ENCODE results near the gene TEAD3. TPM values are rescaled to one million over a fixed set of nuclear protein-coding genes. Genes with fewer than 3 reads are reported as not detected.

Gene TEAD3
- total RNA-seq, 2 experiments from 2014 or later: 0.07 to 0.12 TPM

DNA sequence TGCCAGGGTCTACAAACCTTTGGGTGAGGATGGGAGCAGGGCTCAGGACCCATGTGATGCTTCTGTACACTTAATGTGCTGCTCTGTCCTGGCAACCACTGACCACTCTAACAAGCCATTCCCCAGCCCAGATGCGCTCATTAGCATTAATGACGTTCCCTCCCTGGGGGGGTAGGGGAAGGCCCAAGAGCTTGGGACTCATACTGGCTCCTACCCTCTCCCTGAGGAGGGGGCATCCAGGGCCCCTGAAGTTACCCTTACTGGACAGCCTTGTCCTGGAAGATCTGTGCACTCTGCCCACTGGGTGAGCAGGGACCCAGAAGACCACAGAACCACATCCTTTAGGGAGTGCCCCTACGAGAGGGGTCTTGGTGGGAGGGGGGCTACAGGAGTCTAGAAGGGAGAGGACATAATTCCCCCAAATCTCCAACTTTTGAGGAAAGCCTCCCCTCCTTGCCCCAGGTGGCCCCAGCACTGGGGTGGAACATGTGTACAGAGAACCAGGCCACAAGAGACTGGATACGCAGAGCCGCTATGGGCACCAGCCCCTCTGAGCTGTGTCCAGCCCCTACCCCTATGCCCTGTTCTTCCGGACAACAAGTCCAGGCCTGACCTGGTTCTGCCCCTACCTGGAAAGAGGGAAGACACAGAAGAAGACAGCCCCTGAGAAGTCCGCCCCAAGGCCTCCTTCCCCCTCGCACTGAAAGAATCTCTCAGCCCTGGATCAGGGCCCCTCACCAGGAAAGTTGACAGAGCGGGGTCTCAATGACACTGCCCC is 1.4 kb downstream of the TEAD3 start:
- no peaks in the 10 kb centered on the region for H3K36me3 Mint-ChIP-seq (ENCODE audit: low read depth)
- POLR2A ChIA-PET: no interaction called here

DNA sequence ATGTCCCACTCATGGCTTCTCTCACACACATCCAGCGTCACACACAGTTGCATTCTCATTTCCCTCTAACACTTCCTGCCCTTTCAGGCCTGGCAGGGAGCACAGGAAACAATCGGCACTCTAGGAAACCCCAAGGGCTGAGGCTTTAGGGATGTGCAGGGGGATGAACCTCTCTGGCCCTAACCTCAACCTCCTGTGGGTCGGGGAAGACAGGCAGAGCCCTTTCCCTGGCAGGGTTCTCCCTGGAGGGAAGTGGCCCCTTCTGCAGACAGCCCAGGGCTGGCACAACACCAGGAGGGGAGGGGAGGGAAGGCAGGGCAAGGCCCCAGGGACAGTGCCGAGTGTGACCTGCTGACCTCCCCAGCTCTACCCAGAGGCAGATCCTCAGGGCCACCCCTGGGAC is 2.7 kb downstream of the TEAD3 start:
- Mint-ChIP-seq H3K36me3 (ENCODE audit: low read depth) (no peaks in the 10 kb centered on the region), H3K27me3 (peaks cover 27% of the 10 kb centered on the region), H3K9me3 (no peaks in the 10 kb centered on the region), H3K4me3 (no peak overlapping the region), H3K4me1 (peaks cover 23% of the 10 kb centered on the region), H3K27ac (no peak overlapping the region)
- ChIA-PET CTCF (interaction anchor here (1.0 to 1.5 kb wide), 2 partner anchors 11 to 21 kb away, joined by 3 to 5 read pairs; no protein-coding TSS in a partner anchor), POLR2A (no interaction called here)
- no peak for DNase-seq

More for the DNA sequence above, 1.4 kb downstream of the TEAD3 start:
- CTCF ChIA-PET: interaction anchor here (0.6 to 1.5 kb wide), 2 partner anchors 10 to 219 kb away, joined by 5 read pairs; no protein-coding TSS in a partner anchor
- Mint-ChIP-seq H3K9me3 (no peaks in the 10 kb centered on the region), H3K27ac (no peak overlapping the region), H3K4me3 (peak overlapping the region; percentile 67), H3K4me1 (peaks cover 23% of the 10 kb centered on the region), H3K27me3 (peaks cover 38% of the 10 kb centered on the region)
- no peak for DNase-seq

DNA sequence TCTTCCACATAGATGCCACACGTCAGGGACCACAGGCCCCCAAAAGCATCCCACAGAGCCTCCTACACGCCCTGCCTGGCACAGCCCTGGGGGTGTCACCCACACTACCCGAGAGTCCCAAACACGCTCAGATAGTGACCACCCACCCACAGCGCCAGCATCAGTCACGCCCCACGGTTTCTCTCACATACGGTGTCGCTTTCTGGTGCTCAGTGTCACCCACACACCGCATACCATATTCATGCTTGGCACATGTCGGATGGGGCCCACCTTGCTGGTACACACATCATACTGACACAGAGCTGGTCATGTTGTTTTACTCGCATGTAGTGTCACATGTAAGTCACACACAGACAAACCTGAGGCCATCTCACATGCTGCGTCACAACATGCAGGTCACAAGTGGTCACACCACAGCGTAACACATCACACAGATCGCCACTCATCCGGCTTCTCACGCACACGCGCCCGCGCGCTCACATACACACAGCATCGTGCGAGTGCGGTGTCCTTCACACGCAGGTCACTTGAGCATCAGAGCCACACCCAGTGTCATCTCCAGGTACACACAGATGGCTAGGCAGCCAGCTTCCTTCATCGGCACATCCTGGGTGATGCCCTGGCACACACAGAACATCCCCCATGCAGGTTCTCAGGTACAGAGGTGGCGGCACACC is 3.4 kb downstream of the TEAD3 start:
- Mint-ChIP-seq H3K9me3 (no peaks in the 10 kb centered on the region), H3K27me3 (peaks cover 20% of the 10 kb centered on the region), H3K4me3 (no peak overlapping the region), H3K36me3 (ENCODE audit: low read depth) (no peaks in the 10 kb centered on the region), H3K4me1 (peaks cover 20% of the 10 kb centered on the region), H3K27ac (no peak overlapping the region)
- CTCF ChIA-PET: no interaction called here
- no peak for DNase-seq
- POLR2A ChIA-PET: no interaction called here

DNA sequence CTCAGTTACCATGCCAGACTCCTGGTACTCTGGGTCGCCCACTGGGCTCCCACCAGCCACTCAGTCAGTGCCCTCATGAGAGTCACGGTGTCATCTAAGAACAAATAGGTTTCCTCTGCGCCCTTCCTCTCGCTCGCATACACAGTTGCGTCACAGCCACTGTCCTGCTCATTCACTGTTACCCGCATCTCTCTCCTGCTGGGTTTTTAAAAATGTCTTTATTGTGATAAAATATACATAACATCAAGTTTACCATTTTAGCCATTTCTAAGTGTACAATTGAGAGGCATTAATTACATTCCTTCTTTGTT is 4.0 kb downstream of the TEAD3 start:
- no peak overlapping the region for H3K27ac Mint-ChIP-seq
- H3K9me3 Mint-ChIP-seq: no peaks in the 10 kb centered on the region
- no peak for DNase-seq
- ChIA-PET CTCF (no interaction called here), POLR2A (no interaction called here)
- H3K4me3 Mint-ChIP-seq: no peak overlapping the region
- H3K4me1 Mint-ChIP-seq: peaks cover 21% of the 10 kb centered on the region
- H3K36me3 Mint-ChIP-seq (ENCODE audit: low read depth): no peaks in the 10 kb centered on the region
- H3K27me3 Mint-ChIP-seq: peaks cover 14% of the 10 kb centered on the region

DNA sequence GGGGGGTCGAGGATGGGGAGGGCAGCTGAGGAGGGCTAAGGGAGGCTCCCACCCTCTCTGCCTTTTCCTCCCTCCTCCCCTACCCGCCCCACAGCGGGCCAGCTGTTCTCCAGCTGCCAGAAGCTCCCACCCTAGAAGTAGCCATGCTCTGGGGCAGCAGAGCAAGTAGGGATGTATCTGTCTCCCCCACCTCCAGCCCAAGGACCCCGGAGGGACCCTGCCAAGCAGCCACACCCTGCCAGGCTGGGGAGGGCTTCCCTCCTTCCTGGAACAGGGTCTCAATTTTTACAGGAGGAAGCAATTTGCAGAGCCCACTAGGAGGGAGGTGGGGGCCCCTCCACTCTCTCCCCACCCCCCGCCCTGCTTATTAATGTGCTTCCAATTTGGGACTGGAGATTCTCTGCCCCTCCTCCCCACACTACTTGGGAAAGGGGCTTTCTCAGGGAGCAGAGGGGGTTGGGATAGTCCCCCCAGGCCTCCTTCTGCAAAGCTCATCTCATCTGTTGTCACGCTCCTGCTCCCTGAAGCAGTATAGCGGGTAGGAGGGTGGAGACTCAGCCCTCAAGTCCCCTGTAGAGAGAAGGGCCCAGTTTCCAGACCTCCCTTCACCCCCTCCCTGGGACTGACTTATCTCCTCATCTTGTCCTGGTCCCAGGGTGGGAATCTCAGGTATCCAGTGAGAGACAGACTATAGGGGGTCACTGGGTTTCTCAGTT is 4.5 kb downstream of the TEAD3 start:
- Mint-ChIP-seq H3K36me3 (ENCODE audit: low read depth) (no peaks in the 10 kb centered on the region), H3K27me3 (peaks cover 14% of the 10 kb centered on the region), H3K4me3 (no peak overlapping the region), H3K27ac (no peak overlapping the region), H3K9me3 (no peaks in the 10 kb centered on the region), H3K4me1 (peaks cover 26% of the 10 kb centered on the region)
- CTCF ChIA-PET: interaction anchor here (0.8 to 1.2 kb wide), 2 partner anchors 11 to 21 kb away, joined by 3 read pairs; no protein-coding TSS in a partner anchor
- POLR2A ChIA-PET: no interaction called here
- DNase-seq: no peak

DNA sequence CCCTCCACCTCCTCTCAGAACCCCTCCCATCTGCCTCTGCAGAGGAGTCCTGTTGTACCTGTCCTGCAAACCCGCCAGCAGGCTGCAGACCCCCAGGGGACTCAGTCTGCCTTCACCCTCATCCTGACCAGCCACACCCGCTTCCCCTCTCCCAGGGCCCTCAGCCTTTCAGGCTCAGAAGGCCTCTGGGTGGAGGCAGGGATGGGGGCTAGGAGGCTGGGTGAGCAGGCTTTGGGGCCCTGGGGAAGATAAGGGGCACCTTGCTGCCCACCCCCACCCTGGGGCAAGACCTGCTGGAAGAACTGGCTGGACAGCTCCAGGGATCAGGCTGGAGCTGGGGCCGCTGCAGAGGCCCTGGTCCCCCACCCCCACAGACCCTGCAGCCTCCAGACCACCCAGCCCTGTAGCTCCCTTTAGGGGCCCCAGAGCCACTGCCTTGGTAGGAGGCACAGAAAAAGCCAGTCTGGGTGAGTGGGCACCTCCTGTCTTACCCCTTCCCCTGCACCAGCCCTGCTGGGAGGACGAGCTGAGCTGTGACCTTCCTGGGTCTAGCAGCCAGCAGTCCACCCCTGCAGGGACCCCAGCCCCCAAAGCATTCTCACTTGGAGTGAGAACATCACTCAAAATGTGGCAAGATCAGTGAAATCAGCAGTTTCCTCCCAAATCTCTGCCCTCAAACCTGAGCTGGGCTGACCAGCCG is 5.2 kb downstream of the TEAD3 start:
- no peaks in the 10 kb centered on the region for H3K36me3 Mint-ChIP-seq (ENCODE audit: low read depth)
- DNase-seq: no peak
- H3K4me1 Mint-ChIP-seq: peaks cover 26% of the 10 kb centered on the region
- no peak overlapping the region for H3K27ac Mint-ChIP-seq
- CTCF ChIA-PET: interaction anchor here (0.8 to 1.2 kb wide), 2 partner anchors 10 to 20 kb away, joined by 3 read pairs; no protein-coding TSS in a partner anchor
- H3K27me3 Mint-ChIP-seq: peaks cover 14% of the 10 kb centered on the region
- POLR2A ChIA-PET: no interaction called here
- no peaks in the 10 kb centered on the region for H3K9me3 Mint-ChIP-seq
- H3K4me3 Mint-ChIP-seq: no peak overlapping the region

DNA sequence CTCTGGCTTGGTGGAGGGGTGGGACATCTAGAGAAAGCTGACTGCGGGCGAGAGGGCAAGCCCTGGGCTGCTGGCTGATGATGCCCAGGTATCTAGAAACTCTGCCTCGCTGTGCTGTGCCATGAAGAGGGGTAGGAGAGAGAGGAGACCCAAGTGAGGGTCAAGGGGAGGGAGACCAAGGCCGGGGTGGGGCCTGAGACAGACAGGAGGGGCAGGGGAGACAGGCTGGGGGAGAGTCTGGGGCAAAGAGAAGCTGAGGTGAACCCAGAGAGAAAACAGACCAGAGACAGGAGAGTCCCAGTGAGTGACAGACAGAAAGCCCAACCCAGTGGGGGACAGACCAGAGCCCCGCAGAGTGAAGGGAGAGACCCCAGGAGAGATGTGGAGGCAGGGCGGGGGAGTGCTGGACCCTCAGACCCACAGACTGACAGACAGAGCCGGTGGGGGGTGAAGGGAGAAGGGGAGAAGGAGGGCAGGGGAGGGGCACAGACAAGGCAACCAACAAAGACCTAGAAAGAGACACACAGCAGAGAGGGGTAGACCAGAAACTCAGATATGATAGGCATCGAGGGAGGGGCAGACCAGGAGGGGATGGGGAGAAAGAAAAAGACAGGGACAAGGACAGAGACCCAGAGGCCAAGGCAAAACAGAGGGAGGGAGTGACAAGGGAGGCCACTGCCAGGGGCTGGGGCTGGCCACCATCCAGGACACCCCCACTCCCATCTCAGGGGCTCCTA is 5.9 kb downstream of the TEAD3 start:
- H3K4me1 Mint-ChIP-seq: peaks cover 26% of the 10 kb centered on the region
- no peak for DNase-seq
- H3K9me3 Mint-ChIP-seq: no peaks in the 10 kb centered on the region
- no peak overlapping the region for H3K27ac Mint-ChIP-seq
- ChIA-PET POLR2A (no interaction called here), CTCF (interaction anchor here (1.2 kb wide), 1 partner anchor 9 kb away, joined by 3 read pairs; no protein-coding TSS in a partner anchor)
- H3K36me3 Mint-ChIP-seq (ENCODE audit: low read depth): no peaks in the 10 kb centered on the region
- no peak overlapping the region for H3K4me3 Mint-ChIP-seq
- peaks cover 13% of the 10 kb centered on the region for H3K27me3 Mint-ChIP-seq

DNA sequence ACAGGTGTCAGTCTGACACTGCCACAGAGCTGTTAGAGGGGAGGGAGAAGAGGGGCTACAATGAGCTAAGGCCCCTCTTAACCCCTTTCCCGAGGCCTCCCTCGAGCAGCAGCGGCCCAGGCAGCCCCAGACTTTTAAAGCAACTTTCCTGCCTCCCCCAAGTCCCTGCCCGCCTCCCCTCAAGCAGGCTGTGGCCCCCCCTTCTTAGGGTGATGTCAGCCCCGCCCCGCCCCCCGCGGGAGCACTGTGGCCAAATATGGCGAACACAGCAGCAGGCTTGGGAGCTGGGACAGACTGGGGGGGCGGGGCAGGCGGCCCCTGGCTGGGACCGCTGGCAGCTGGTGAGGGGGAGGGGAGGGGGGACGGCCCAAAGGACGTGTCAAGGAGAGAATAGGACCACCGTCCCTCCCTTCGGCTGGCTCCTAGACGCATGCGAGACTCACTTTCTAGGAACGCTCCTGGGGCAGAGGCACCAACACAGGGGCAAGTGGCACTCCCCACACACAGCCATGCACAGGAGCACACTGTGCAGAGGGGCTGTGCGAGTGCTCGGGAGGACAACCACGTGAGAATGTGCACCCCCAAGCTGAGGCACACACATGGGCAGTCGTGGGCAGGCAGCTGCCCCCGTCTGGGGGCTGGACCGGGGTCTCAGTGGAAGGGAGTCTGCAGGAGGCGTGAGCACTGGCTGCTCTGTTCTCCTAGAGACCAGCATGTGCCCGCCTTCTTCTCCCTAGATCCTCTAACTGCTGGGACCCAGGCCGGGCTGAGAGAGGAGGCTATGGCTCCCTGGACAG is 6.7 kb downstream of the TEAD3 start:
- H3K4me3 Mint-ChIP-seq: no peak overlapping the region
- H3K4me1 Mint-ChIP-seq: peaks cover 21% of the 10 kb centered on the region
- POLR2A ChIA-PET: no interaction called here
- DNase-seq: no peak
- H3K9me3 Mint-ChIP-seq: no peaks in the 10 kb centered on the region
- H3K27ac Mint-ChIP-seq: peak overlapping the region; percentile 28
- H3K36me3 Mint-ChIP-seq (ENCODE audit: low read depth): no peaks in the 10 kb centered on the region
- H3K27me3 Mint-ChIP-seq: peaks cover 8% of the 10 kb centered on the region
- CTCF ChIA-PET: interaction anchor here (0.9 to 1.3 kb wide), 2 partner anchors 8 to 27 kb away, joined by 3 read pairs; no protein-coding TSS in a partner anchor

DNA sequence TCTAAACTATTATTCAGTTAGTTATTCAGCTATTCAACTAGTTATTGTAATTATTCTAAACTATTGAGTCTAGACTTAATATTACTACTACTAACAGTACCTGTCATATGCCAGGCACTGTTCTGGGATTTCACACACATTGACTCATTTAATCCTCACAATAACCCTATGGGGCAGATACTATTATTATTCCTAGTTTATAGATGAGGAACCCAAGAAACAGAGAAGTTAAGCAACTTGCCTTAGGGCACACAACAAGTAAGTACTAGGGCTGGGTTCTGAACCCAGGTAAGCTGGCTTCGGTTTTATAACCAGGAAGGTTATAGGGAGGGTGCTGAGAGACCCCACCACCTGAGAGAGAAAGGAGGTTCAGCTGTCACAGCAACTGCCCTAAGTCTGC is 7.8 kb downstream of the TEAD3 start:
- H3K27me3 Mint-ChIP-seq: peaks cover 5% of the 10 kb centered on the region
- ChIA-PET POLR2A (no interaction called here), CTCF (interaction anchor here (0.9 to 1.3 kb wide), 3 partner anchors 9 to 114 kb away, joined by 3 read pairs; no protein-coding TSS in a partner anchor)
- H3K4me3 Mint-ChIP-seq: no peak overlapping the region
- no peak for DNase-seq
- no peaks in the 10 kb centered on the region for H3K9me3 Mint-ChIP-seq
- no peaks in the 10 kb centered on the region for H3K36me3 Mint-ChIP-seq (ENCODE audit: low read depth)
- H3K4me1 Mint-ChIP-seq: peaks cover 16% of the 10 kb centered on the region
- H3K27ac Mint-ChIP-seq: no peak overlapping the region

DNA sequence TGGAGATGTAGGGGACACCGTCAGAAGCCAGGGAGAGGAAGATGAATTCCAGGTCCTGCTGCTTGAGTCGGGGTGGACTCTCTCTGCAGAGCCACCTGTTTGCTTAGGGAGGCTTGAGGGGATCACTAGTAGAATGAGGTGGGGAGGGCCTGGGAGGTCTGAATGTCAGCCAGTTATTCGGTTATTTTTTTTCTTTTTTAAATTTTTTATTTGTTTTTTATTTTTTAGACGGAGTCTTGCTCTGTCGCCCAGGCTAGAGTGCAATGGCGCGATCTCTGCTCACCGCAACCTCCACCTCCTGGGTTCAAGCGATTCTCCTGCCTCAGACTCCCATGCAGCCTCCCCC is 8.4 kb downstream of the TEAD3 start:
- POLR2A ChIA-PET: no interaction called here
- no peak for DNase-seq
- H3K27ac Mint-ChIP-seq: no peak overlapping the region
- no peaks in the 10 kb centered on the region for H3K36me3 Mint-ChIP-seq (ENCODE audit: low read depth)
- no peaks in the 10 kb centered on the region for H3K9me3 Mint-ChIP-seq
- H3K27me3 Mint-ChIP-seq: peaks cover 3% of the 10 kb centered on the region
- H3K4me1 Mint-ChIP-seq: peaks cover 14% of the 10 kb centered on the region
- no peak overlapping the region for H3K4me3 Mint-ChIP-seq
- CTCF ChIA-PET: interaction anchor here (0.7 to 1.2 kb wide), 2 partner anchors 20 to 114 kb away, joined by 3 read pairs; partner anchors contain the start of gene RPL10A

DNA sequence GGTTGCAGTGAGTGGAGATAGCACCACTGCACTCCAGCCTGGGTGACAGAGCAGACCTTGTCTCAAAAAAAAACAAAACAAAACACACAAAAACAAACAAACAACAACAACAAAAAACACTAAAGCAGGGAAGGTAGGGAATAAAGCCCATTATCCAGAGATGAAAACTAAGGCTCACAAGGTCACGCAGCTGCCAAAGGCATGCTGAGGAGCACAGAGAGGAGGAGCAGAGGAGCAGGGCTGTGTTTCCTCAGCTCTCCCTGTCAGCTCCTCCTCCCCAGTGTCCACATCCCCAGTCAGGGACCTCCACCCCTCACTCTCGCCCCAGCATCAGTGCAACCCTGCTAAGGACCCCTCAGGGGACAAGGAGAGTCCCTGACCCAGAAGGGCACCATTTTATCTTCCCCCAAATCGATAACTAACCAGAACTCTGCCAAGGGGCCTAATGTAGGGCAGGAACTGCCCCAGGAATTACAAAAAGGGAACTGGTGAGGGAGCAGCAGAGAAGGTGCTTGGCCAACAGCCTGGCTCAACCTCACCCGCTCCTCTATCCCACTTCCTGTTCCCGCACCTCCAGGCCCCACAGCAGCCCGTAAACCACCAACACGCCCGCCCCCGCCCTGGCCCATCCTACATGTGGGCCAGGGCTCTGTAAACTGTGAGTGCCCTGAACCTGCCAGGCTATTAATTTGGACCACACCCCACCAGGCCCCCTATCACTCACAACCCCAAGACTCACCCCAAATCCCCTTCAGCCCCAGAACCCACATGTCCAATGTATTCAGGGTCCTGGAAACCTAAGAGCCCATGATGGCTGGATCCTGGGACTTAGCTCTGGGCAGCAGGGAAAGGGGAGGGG is 9.0 kb downstream of the TEAD3 start:
- no peak overlapping the region for H3K4me3 Mint-ChIP-seq
- H3K4me1 Mint-ChIP-seq: peaks cover 14% of the 10 kb centered on the region
- H3K36me3 Mint-ChIP-seq (ENCODE audit: low read depth): no peaks in the 10 kb centered on the region
- DNase-seq: no peak
- H3K27ac Mint-ChIP-seq: no peak overlapping the region
- ChIA-PET CTCF (interaction anchor here (0.7 to 2.0 kb wide), 4 partner anchors 9 to 115 kb away, joined by 3 to 6 read pairs (median 4); partner anchors contain the start of genes RPL10A and TEAD3), POLR2A (no interaction called here)
- H3K27me3 Mint-ChIP-seq: peaks cover 3% of the 10 kb centered on the region
- H3K9me3 Mint-ChIP-seq: no peaks in the 10 kb centered on the region
